ENCODE data around the gene CFAP119. TPM values are rescaled to one million over a fixed set of nuclear protein-coding genes. Genes with fewer than 3 reads are reported as not detected.

The CFAP119 gene
- total RNA-seq, 1 experiment from 2014 or later = 2.4 TPM

DNA sequence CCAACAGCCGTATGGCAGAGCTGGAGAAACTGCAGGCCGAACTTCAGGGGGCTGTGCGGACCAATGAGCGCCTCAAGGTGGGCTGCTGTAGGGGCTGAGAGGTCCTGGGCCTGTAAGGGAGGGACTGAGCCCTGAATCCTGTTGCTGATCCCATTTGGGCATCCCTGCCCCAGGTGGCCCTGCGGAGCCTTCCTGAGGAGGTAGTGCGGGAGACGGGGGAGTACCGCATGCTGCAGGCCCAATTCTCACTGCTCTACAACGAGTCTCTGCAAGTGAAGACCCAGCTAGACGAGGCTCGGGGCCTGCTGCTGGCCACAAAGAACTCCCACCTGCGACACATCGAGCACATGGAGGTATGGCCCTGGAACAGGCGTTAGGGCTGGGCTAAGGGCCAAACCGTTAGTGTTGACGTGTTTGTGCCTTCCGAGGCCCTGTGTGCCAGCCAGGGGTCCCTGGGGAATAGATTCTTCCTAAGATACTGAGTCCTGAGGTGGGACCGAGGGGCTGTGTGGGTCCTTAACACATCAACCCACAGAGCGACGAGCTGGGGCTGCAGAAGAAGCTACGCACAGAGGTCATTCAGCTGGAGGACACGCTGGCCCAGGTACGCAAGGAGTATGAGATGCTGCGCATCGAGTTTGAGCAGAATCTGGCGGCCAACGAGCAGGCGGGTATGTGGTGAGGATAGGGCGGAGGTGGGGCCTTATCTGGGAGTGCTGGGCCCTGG, 4.5 kb upstream of the CFAP119 start:
- DNase-seq (ENCODE audit: low spot score) = no peak
- in situ Hi-C loops (cut with HindIII; ENCODE audit: low sequenced_read_pairs) = no loop called here

DNA sequence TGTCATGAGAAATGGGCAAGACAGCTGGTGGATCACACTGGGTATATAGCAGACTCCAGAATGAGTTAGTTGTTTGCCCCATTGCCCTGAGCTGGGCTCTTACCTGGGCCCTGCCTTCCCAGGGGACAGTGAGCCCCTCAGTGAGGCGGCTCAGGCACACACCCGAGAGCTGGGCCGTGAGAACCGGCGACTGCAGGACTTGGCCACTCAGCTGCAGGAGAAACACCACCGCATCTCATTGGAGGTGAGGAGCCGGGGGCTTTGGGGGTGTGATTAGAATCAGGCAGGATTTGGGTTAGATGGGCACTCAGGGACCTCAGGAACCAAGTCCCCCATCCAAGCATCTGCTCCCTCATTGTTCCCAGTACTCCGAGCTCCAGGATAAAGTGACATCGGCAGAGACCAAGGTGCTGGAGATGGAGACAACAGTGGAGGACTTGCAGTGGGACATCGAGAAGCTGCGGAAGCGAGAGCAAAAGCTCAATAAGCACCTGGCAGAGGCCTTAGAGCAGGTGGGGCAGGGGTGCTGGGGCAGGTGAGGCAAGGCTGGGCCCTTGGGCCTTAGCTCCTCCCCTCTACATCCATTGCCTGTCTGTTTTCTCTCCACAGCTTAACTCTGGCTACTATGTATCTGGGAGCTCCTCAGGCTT, 3.1 kb upstream of the CFAP119 start:
- in situ Hi-C loops (cut with HindIII; ENCODE audit: low sequenced_read_pairs) = no loop called here
- DNase-seq (ENCODE audit: low spot score) = no peak

DNA sequence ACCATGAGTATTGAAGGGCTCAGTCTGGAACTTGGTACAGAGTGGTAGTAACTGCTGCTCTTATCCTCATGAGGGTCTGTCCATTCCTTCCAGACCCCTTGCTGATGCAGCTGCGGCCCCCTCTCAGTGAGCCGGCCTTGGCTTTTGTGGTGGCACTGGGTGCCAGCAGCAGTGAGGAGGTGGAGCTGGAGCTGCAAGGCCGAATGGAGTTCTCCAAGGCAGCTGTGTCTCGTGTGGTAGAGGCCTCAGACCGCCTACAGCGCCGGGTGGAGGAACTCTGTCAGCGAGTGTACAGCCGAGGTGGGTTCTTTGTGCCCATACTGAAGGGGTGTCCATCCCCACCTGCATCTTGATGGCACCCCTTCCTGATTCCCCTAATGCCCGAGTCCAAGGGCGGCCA, 2.2 kb upstream of the CFAP119 start:
- DNase-seq (ENCODE audit: low spot score) = no peak
- in situ Hi-C loops (cut with HindIII; ENCODE audit: low sequenced_read_pairs) = no loop called here

GRCh38 chr16:30762991-30763725, 1.3 kb upstream of the CFAP119 start:
- in situ Hi-C loops (cut with HindIII; ENCODE audit: low sequenced_read_pairs) = no loop called here
- no peak for DNase-seq (ENCODE audit: low spot score)

GRCh38 chr16:30761427-30761927, 385 bp downstream of the CFAP119 start:
- in situ Hi-C loops (cut with HindIII; ENCODE audit: low sequenced_read_pairs) = no loop called here
- DNase-seq (ENCODE audit: low spot score) = no peak

DNA sequence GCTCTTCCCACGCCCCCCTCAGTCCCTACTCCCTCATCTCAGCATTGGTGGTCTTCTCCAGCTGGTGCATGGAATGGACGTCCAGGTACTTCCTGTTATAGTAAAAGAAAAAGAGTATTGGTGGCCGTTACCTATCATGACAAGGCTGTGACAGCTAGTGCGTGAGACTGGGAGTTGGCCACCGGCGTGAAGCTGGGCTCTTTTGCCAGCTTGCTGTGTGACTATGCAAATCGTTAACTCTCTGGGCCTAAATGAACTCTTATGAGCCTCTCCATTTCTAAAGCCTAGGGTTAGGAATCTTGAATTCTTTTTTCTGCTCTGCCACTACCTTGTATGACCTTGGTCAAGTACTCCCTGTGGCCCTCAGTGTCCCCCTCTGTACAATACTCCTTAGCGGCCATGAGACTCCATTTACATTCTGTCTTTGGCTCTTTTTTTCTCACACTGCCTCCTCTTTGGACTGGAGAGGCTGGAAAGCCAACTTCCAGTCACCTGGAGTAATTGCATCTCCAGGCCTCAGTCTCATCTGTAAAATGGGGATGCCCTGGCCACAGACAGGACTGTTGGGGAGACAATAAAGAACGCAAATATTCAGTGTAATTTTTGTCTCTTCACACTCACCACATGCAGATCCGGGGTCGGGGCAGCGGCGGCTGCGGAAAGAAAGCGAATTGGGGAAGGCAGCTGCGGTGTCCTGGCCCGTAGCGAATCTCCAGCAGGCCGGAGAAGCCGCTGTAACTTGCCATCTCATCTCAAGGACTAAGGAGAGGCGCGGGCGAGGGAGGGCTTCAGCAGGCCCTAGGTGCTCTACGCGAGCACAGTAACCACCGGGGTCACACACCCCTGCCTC, 1.1 kb downstream of the CFAP119 start:
- DNase-seq (ENCODE audit: low spot score) = no peak
- in situ Hi-C loops (cut with HindIII; ENCODE audit: low sequenced_read_pairs) = no loop called here

DNA sequence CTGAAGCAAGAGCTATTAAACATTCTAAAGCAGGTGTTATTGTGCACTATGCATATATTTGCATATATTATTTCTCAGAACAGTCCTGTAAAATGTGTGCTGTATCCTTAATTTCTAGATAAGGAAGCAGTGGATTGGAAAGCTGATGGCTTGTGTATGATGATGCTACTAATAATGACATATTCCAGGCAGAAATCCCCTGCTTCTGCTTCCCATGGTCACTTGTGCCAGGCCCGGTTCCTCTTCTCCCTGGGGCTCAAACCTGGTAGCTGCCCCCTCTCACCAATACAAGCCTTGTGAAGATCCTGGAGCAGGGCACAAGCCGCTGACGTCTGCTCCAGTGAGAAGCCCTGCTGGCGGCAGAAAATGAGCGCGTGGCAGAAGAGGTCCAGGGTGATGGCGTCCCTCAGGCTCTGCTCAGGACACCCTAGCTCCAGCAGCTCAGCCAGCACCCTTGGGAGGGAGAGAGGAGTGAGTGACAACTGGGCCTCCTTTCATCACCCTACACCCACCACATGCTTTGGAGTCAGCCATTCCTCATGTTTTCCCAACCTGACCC, 1.8 kb downstream of the CFAP119 start:
- no peak for DNase-seq (ENCODE audit: low spot score)
- in situ Hi-C loops (cut with HindIII; ENCODE audit: low sequenced_read_pairs) = no loop called here

- no peak for DNase-seq (ENCODE audit: low spot score)
- in situ Hi-C loops (cut with HindIII; ENCODE audit: low sequenced_read_pairs) = loop anchor here (10.0 kb wide), 1 partner anchor 146 kb away; no protein-coding TSS in a partner anchor
Observed at GRCh38 chr16:30758988-30759491, 2.8 kb downstream of the CFAP119 start.

DNA sequence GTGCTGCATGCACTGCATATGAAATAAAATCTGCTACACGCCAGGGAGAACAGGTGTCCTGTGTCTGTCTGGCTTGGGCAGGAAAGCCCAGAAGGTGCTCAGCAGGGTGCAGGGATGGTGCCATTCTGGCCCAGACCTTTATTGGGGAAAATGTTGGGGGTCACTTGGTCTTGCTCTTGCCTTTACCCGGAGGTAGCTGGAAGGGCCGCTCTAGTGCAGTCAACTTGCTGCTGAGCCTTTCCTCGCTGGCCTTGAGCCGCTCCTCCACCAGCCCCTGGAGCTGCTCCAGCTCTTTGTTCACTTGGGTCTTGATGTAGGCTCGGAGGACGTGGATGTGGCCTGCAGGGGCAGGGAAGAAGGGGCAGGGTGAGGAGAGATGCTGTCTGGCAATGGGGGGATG, 4.5 kb downstream of the CFAP119 start:
- in situ Hi-C loops (cut with HindIII; ENCODE audit: low sequenced_read_pairs) = loop anchor here (10.0 kb wide), 1 partner anchor 147 kb away; no protein-coding TSS in a partner anchor
- peak; percentile 61 for DNase-seq (ENCODE audit: low spot score)

- DNase-seq (ENCODE audit: low spot score) = no peak
- in situ Hi-C loops (cut with HindIII; ENCODE audit: low sequenced_read_pairs) = loop anchor here (10.0 kb wide), 1 partner anchor 148 kb away; no protein-coding TSS in a partner anchor
Observed at GRCh38 chr16:30756781-30757100, 5.1 kb downstream of the CFAP119 start.

- no peak for DNase-seq (ENCODE audit: low spot score)
- in situ Hi-C loops (cut with HindIII; ENCODE audit: low sequenced_read_pairs) = loop anchor here (10.0 kb wide), 1 partner anchor 149 kb away; no protein-coding TSS in a partner anchor
Observed at GRCh38 chr16:30755955-30756780, 5.7 kb downstream of the CFAP119 start.

DNA sequence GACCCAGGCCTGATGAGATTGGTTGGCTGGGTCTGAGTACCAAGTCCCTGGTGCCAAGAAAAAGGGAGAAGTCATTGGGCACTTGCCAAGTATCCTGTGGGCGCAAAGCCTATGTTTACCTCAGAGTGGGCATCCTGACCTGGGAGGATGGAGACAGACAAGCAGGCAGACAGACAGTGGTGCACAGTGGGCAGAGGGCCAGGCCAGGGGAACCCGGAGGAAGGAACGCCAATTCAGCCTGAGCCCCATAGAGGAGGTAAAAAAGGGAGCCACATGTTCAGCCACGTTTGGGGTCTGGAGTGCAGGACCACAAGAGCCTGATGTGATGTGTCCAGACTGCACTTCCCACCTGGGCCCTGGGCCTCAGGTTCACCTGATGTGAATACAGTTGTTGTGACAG, 8.3 kb downstream of the CFAP119 start:
- no peak for DNase-seq (ENCODE audit: low spot score)
- in situ Hi-C loops (cut with HindIII; ENCODE audit: low sequenced_read_pairs) = loop anchor here (10.0 kb wide), 1 partner anchor 151 kb away; no protein-coding TSS in a partner anchor

DNA sequence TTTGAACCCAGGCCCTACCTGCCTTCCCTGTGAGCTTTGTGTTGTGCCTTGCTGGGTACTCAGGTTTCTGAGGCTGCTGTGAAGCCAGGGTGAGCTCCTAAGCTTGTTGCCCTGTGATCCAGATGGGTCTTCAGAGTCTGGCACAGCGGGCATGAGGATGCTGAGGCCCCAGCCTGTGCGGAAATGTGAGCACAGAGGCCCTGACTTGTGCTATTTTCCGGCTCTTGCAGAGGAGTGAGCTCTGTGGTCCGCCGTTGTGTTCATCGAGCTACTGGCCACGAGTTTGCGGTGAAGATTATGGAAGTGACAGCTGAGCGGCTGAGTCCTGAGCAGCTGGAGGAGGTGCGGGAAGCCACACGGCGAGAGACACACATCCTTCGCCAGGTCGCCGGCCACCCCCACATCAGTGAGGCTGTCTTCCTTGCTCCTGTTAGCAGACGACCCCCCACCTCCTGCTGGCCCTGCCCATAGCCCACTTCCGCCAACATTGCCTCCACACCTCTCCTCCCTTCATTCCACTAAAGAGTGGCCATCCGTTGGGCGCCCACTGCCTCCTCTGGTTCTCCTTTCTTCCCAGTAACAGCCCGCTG, 10.9 kb downstream of the CFAP119 start:
- in situ Hi-C loops (cut with HindIII; ENCODE audit: low sequenced_read_pairs) = loop anchor here (10.0 kb wide), 1 partner anchor 154 kb away; no protein-coding TSS in a partner anchor
- no peak for DNase-seq (ENCODE audit: low spot score)

GRCh38 chr16:30750201-30750600, 11.7 kb downstream of the CFAP119 start:
- in situ Hi-C loops (cut with HindIII; ENCODE audit: low sequenced_read_pairs) = loop anchor here (10.0 kb wide), 1 partner anchor 155 kb away; no protein-coding TSS in a partner anchor
- no peak for DNase-seq (ENCODE audit: low spot score)

DNA sequence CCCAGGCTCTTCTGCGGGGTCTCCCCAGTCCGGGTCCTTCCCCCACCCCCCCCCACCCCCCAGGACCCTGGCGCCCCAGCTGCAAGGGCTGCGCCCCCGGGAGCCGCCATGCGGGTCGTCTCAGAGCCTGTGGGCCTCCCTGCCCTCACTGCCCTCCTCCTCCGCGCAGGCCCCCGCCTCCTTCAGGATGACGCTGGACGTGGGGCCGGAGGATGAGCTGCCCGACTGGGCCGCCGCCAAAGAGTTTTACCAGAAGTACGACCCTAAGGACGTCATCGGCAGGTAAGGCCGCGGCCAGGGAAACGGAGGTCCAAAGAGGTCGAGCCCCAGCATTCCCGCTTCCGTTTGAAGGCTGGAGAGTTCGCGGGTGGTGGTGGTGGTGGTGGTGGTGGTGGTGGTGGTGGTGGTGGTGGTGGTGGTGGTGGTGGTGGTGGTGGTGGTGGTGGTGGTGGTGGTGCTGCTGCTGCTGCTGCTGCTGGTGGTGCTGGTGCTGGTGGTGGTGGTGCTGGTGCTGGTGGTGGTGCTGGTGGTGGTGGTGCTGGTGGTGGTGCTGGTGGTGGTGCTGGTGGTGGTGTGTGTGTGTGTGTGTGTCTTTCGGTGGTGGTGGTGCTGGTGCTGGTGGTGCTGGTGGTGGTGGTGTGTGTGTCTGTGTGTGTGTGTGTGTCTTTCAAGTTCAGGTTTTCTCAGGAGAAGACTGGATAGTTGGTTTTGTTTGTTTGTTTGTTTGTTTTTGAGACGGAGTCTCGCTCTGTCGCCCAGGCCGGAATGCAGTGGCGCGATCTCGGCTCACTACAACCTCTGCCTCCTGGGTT, 13.0 kb downstream of the CFAP119 start:
- in situ Hi-C loops (cut with HindIII; ENCODE audit: low sequenced_read_pairs) = no loop called here
- peak; percentile 25 for DNase-seq (ENCODE audit: low spot score)

DNA sequence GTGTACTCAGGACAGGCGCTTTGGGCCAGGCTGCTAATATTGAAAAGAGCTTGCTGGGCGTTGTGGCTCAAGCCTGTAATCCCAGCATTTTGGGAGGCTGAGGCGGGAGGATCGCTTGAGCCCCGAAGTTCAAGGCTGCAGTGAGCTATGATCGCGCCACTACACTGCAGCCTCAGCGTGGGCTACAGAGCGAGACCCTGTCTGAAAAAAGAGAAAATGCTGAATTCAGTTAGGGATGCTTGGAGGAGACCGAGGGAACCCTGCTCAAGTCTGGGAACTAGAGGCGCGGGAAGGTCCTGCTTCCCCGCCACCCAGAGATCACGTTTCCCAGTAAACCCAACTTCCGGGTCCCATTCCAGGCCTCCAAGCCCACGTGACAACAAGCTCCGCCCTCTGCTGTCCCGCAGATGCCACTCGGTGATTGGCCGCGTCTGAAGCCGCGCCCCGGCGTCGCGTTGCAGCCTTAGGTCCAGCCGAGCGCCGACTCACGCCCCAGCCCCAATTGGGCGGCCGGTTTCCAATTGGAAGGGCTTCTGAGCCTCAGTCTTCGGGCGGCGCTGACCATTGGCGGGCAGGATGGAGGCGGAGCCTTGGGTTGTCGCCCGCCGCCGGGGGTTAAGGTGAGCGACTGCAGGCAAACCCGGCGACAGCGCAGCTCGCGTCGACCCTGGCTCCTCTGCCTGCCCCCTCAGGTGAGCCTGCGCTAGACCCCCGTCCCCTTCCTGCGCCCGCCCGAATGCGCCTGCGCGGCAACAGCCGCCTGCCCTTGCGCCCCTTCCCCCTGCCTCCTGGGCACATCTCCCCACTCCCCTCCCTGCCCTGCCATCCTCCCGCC, 13.8 kb downstream of the CFAP119 start, which contains the start of gene PHKG2:
Gene PHKG2 (plus strand): TSS at position 627 of the 835 bp plus-strand sequence. CDS start 396 bp downstream, outside the sequence.
- in situ Hi-C loops (cut with HindIII; ENCODE audit: low sequenced_read_pairs) = no loop called here
- peak; percentile 100 for DNase-seq (ENCODE audit: low spot score)
